ENCODE data around the gene SPI1. TPM values are rescaled to one million over a fixed set of nuclear protein-coding genes. Genes with fewer than 3 reads are reported as not detected.

Gene SPI1
- total RNA-seq, 2 experiments from 2014 or later = 4.9 to 5.9 TPM

- H3K9me3 ChIP-seq (ENCODE audit: control insufficient read depth in 1 of 2, insufficient read depth in 1 of 2, low read length in 2 of 2) = no peaks in the 10 kb centered on the region
- DNase-seq (peak in 1 of 14 experiments; percentile 17), ATAC-seq (ENCODE audit: poor library complexity) (no peak)
- Mint-ChIP-seq H3K9me3 (no peaks in the 10 kb centered on the region), H3K27ac (peak overlapping the region; percentile 8), H3K4me1 (ENCODE audit: low read depth) (peaks cover 2% of the 10 kb centered on the region), H3K27me3 (no peaks in the 10 kb centered on the region), H3K4me3 (peak overlapping the region; percentile 4), H3K36me3 (ENCODE audit: low read depth) (peaks cover 53% of the 10 kb centered on the region)
- intact Hi-C loops (cut with DNase I, micrococcal nuclease) = no loop called here
- H3K4me1 ChIP-seq (ENCODE audit: insufficient read depth, low read length) = peaks cover 22% of the 10 kb centered on the region
- no peak overlapping the region for H3K27ac ChIP-seq (ENCODE audit: low read depth in 1 of 2, low read length in 2 of 2)
- H3K4me3 ChIP-seq (ENCODE audit: low read length) = no peak overlapping the region
- peaks cover 47% of the 10 kb centered on the region for H3K36me3 ChIP-seq (ENCODE audit: insufficient read depth, low read length)
- no peak for TF ChIP-seq CTCF (IDR thresholded peaks at IDR 0.05)
- no peaks in the 10 kb centered on the region for H3K27me3 ChIP-seq (ENCODE audit: control insufficient read depth in 1 of 2, insufficient read depth in 2 of 2, low read length in 2 of 2)
- CTCF ChIA-PET = no interaction called here
- POLR2A ChIA-PET = no interaction called here
These were observed 35.7 kb upstream of the SPI1 start for GRCh38 chr11:47413908-47414684.

GRCh38 chr11:47413351-47413750 lies 35.0 kb upstream of the SPI1 start:
- ChIA-PET POLR2A (interaction anchor here (2.0 kb wide), 1 partner anchor 39 kb away, joined by 11 read pairs; no protein-coding TSS in a partner anchor), CTCF (no interaction called here)
- no peak overlapping the region for H3K4me3 Mint-ChIP-seq

More at GRCh38 chr11:47413351-47413750, 35.0 kb upstream of the SPI1 start:
- Histone ChIP-seq H3K4me1 (ENCODE audit: insufficient read depth, low read length) (peaks cover 28% of the 10 kb centered on the region), H3K4me3 (ENCODE audit: low read length) (no peak overlapping the region), H3K27me3 (ENCODE audit: control insufficient read depth in 1 of 2, insufficient read depth in 2 of 2, low read length in 2 of 2) (no peaks in the 10 kb centered on the region), H3K27ac (ENCODE audit: low read depth in 1 of 2, low read length in 2 of 2) (no peak overlapping the region), H3K9me3 (ENCODE audit: control insufficient read depth in 1 of 2, insufficient read depth in 1 of 2, low read length in 2 of 2) (no peaks in the 10 kb centered on the region), H3K36me3 (ENCODE audit: insufficient read depth, low read length) (peaks cover 39% of the 10 kb centered on the region)
- Mint-ChIP-seq H3K9me3 (no peaks in the 10 kb centered on the region), H3K36me3 (ENCODE audit: low read depth) (peaks cover 50% of the 10 kb centered on the region), H3K27ac (no peak overlapping the region), H3K4me1 (ENCODE audit: low read depth) (peaks cover 6% of the 10 kb centered on the region), H3K27me3 (no peaks in the 10 kb centered on the region)
- TF ChIP-seq CTCF (IDR thresholded peaks at IDR 0.05) = no peak
- ATAC-seq (ENCODE audit: poor library complexity) (no peak), DNase-seq (peak in 1 of 14 experiments; percentile 15)
- intact Hi-C loops (cut with DNase I, micrococcal nuclease) = no loop called here

Measured in CD4-positive, alpha-beta T cell (primary cell).